Stomach (tissue), 9 donors: ENCODE results near the gene SPOUT1. TPM values are rescaled to one million over a fixed set of nuclear protein-coding genes. Genes with fewer than 3 reads are reported as not detected.
"Not testable (repeated sequence)": the region's sequence is repeated elsewhere in the genome, so short reads cannot be mapped to it uniquely, and the experiment has no call there.

Source experiments
- DNase-seq, 2 donors: peaks; one replicate each; pipeline versions ENCODE4 v3.0.0 to v3.0.0-alpha.2; 2013 to 2019
- H3K27ac ChIP-seq, 5 donors: fragments of 200-600 bp in 4 of 5; sonication (generic) in 4 of 5; one replicate each; pipeline ENCODE4 v1.5.1; 2013 to 2019; ENCODE audit warnings: mild to moderate bottlenecking in 1 of 5, moderate library complexity in 1 of 5
- H3K27me3 ChIP-seq, 3 donors: fragments of 200-600 bp; sonication (generic); one replicate each; pipeline ENCODE4 v1.5.1; 2017 to 2019; ENCODE audit warnings: mixed run types in 1 of 3
- H3K36me3 ChIP-seq, 4 donors: fragments of 200-600 bp; sonication (generic); 1 replicate in 3 of 4; 2 replicates in 1 of 4; pipeline ENCODE4 v1.5.1; 2016 to 2019
- H3K4me1 ChIP-seq, 4 donors: fragments of 200-600 bp; sonication (generic); one replicate each; pipeline ENCODE4 v1.5.1; 2016 to 2019
- H3K4me3 ChIP-seq, 4 donors: fragments of 200-600 bp; sonication (generic) in 3 of 4; one replicate each; pipeline ENCODE4 v1.5.1; 2016 to 2019; ENCODE audit warnings: mild to moderate bottlenecking in 1 of 4
- H3K9me3 ChIP-seq, 4 donors: fragments of 200-600 bp; sonication (generic); one replicate each; pipeline ENCODE4 v1.5.1; 2016 to 2019
- CTCF ChIP-seq, 7 experiments: fragments of 450-650 bp in 4 of 7; fragments of 200-600 bp in 3 of 7; sonication (generic) in 3 of 7; IDR thresholded peaks; one replicate each; pipeline ENCODE4 v1.5.1; 2016 to 2019; ENCODE audit warnings: antibody characterized with exemption in 7 of 7, control low read depth in 2 of 7, mild to moderate bottlenecking in 1 of 7
- EP300 ChIP-seq: sonication (generic); formaldehyde crosslinking; IDR thresholded peaks from one replicate; pipeline ENCODE4 v1.6.1; 2017; ENCODE audit warnings: antibody characterized with exemption
- POLR2A ChIP-seq, 4 donors: fragments of 450-650 bp; IDR thresholded peaks; one replicate each; pipeline ENCODE4 v1.6.1; 2016; ENCODE audit warnings: antibody characterized with exemption in 4 of 4, control low read depth in 2 of 4, mild to moderate bottlenecking in 1 of 4, moderate library complexity in 1 of 4
- POLR2AphosphoS5 ChIP-seq, 3 donors: sonication (generic); formaldehyde crosslinking; IDR thresholded peaks; one replicate each; pipeline ENCODE4 v1.6.1; 2016; ENCODE audit warnings: antibody characterized with exemption in 3 of 3
- WGBS, 5 donors: extraction: QIAGEN DNeasy Blood & Tissue Kit in 3 of 5; methylation state at CpG; one replicate each; pipeline versions ENCODE4 v1.1.5 to v1.1.7; 2013 to 2018; 5-methylcytosine and 5-hydroxymethylcytosine counted together
- intact Hi-C: fragments of 100-400 bp; cut with DNase I; formaldehyde crosslinking; loops from one replicate; pipeline ENCODE4 v1.15.1; 2023; ENCODE audit warnings: low total_unique reads
- polyA plus RNA-seq, 3 donors: library from polyadenylated mRNA; stranded (reverse); fragments of 200-250 nt; gene quantifications; one replicate each; pipeline ENCODE4 v1.2.3, GENCODE V29; 2013
- total RNA-seq, 5 donors: library from RNA; depleted of rRNA; stranded (reverse); fragments of >200 nt; gene quantifications; one replicate each; pipeline versions ENCODE4 v1.1.0 to v1.2.3, GENCODE V29; 2014 to 2016
- donor health status: healthy with polysubstance abuse.
- donor health status: Bipolar disorder and iron deficiency.
- donor health status: healthy.

SPOUT1 gene
- total and polyA plus RNA-seq, 8 donors = 11.1 to 104 (median 18.7) TPM

DNA sequence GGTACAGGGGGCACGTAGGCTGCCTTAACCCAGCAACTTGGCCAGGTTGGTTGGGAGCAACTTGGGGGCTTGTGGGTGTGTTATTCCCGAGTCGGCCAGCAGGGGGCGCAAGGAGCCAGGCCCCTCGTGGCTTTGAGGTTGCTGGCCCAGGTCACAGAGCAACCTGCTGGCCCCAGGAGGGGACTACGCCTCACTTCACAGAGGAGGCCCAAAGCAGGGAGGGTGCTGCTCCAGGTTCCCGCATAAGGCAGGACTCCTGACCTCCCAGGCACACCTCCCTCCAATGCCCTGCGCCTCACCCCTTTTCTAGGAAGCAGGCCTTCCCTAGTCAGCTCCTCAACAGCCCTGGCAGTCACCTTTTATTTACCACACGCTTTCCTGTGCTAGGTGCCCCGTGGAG lies 34.1 kb upstream of the SPOUT1 start:
- no peaks in the 10 kb centered on the region for H3K36me3 ChIP-seq
- H3K4me3 ChIP-seq = no peak overlapping the region
- H3K27me3 ChIP-seq = no peaks in the 10 kb centered on the region
- H3K27ac ChIP-seq = peak overlapping the region; percentile 2 to 69 (median 23)
- peak in 1 of 3 donors; percentile 47 for TF ChIP-seq POLR2AphosphoS5 (IDR thresholded peaks at IDR 0.05)
- TF ChIP-seq EP300 = no peak
- TF ChIP-seq CTCF (IDR thresholded peaks at IDR 0.05) = peak in 6 of 7 experiments; percentile 88 to 98 (median 95)
- peak; percentile 80 to 88 for DNase-seq
- intact Hi-C loops = no loop called here
- WGBS, 5 donors = 23 to 29% (median 27%) methylated on average over 10 of the region's 10 CpGs
- H3K9me3 ChIP-seq = no peaks in the 10 kb centered on the region
- peaks cover 18 to 42% (median 32%) of the 10 kb centered on the region in 4 donors for H3K4me1 ChIP-seq

DNA sequence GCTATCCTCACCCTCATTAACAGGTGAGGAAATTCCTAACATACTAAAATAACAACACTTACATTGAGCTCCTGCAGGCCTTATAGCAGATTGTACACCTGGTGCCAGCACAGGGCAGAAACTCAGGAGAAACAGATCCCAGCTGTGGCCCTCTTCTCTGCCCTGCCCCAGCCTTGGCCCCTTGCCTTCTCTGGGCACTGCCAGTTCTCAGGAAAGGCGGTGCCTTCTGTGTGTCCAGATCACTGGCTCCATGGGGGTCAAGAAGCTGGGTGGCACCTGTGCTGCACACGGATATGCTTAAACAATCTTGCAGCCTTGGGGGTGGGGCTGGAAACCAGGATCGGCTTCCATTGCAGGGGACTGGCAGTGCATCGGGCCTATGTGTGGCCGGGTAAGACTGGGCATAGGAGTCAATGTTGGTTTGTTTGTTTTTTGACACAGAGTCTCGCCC lies 32.8 kb upstream of the SPOUT1 start:
- Histone ChIP-seq H3K36me3 (no peaks in the 10 kb centered on the region), H3K27me3 (no peaks in the 10 kb centered on the region), H3K9me3 (no peaks in the 10 kb centered on the region), H3K27ac (peak overlapping the region; percentile 38 to 69 (median 65)), H3K4me3 (no peak overlapping the region), H3K4me1 (peaks cover 18 to 42% (median 32%) of the 10 kb centered on the region in 4 donors)
- TF ChIP-seq POLR2AphosphoS5 (IDR thresholded peaks at IDR 0.05) = peak in 1 of 3 donors; percentile 64
- no peak for TF ChIP-seq CTCF (IDR thresholded peaks at IDR 0.05)
- DNase-seq = peak in 1 of 2 donors; percentile 90
- 41 to 66% (median 47%) methylated on average over 6 of the region's 6 CpGs for WGBS, 5 donors
- intact Hi-C loops = no loop called here

DNA sequence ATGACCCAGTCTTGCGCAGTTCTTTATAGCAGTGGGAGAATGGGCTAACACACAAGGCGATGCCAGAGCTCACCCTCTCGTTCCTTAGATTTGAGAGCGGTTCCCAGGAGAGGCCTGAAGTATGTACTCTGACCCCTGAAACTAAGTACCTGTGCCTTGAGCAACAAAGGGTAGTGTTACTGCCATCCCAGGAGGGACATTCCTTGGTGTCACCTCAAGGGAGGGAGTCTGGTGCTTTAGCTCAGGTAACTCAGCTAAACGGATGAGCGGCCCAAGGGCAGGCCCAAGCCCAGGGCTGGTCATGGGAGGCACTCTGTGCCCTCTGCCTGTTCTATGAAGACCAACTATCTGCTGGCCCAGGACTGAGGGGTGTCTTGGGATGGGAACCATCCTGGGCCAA lies 31.9 kb upstream of the SPOUT1 start:
- H3K9me3 ChIP-seq = no peaks in the 10 kb centered on the region
- H3K4me1 ChIP-seq = peaks cover 18 to 42% (median 32%) of the 10 kb centered on the region in 4 donors
- peak overlapping the region; percentile 38 to 69 (median 65) for H3K27ac ChIP-seq
- H3K36me3 ChIP-seq = no peaks in the 10 kb centered on the region
- no peaks in the 10 kb centered on the region for H3K27me3 ChIP-seq
- intact Hi-C loops = no loop called here
- no peak for DNase-seq
- WGBS, 5 donors = 79 to 96% (median 81%) methylated on average over 5 to 6 of the region's 6 CpGs
- H3K4me3 ChIP-seq = no peak overlapping the region
- TF ChIP-seq EP300 (no peak), POLR2A (IDR thresholded peaks at IDR 0.05) (no peak), CTCF (IDR thresholded peaks at IDR 0.05) (no peak), POLR2AphosphoS5 (IDR thresholded peaks at IDR 0.05) (no peak)

- no peaks in the 10 kb centered on the region for H3K36me3 ChIP-seq
- H3K4me1 ChIP-seq = peaks cover 18 to 42% (median 32%) of the 10 kb centered on the region in 4 donors
- H3K9me3 ChIP-seq = no peaks in the 10 kb centered on the region
- TF ChIP-seq POLR2A (IDR thresholded peaks at IDR 0.05) = no peak
- 81 to 92% (median 89%) methylated on average over 5 of the region's 5 CpGs for WGBS, 5 donors
- no peak overlapping the region for H3K4me3 ChIP-seq
- no peak for DNase-seq
- intact Hi-C loops = no loop called here
- H3K27me3 ChIP-seq = no peaks in the 10 kb centered on the region
- H3K27ac ChIP-seq = peak overlapping the region in 4 of 5 donors; percentile 59 to 70 (median 64)
Measured at GRCh38 chr9:128860937-128861336, 31.3 kb upstream of the SPOUT1 start.

DNA sequence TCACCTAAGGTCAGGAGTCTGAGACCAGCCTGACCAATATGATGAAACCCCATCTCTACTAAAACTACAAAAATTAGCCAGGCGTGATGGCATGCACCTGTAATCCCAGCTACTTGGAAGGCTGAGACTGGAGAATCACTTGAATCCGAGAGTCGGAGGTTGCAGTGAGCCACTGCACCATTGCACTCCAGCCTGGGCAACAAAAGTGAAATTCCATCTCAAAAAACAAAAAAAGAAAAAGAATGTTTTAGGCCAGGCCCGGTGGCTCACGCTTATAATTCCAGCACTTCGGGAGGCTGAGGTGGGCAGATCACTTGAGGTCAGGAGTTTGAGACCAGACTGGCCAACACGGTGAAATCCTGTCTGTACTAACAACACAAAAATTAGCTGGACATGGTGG lies 28.9 kb upstream of the SPOUT1 start:
- H3K9me3 ChIP-seq, H3K36me3 ChIP-seq, H3K27me3 ChIP-seq, intact Hi-C loops, DNase-seq, H3K4me3 ChIP-seq, H3K27ac ChIP-seq: not testable (repeated sequence)
- WGBS, 5 donors = 93 to 98% (median 96%) methylated on average over 7 of the region's 7 CpGs
- peaks cover 15 to 51% (median 28%) of the 10 kb centered on the region in 4 donors for H3K4me1 ChIP-seq

DNA sequence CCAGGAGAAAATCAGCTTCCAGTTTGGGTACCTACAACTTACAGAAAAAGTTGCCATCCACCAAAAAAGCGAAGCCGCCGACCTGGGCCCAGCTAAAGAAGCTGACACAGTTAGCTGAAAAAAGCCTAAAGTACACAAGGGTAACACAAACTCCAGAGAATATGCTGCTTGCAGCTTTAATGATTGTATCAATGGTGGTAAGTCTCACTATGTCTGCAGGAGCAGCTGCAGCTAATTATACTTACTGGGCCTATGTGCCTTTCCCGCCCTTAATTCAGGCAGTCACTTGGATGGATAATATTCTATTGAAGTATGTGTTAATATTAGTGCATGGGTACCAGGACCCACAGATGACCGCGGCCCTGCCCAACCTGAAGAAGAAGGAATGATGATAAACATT lies 24.9 kb upstream of the SPOUT1 start:
- 85 to 93% (median 87%) methylated on average over 6 of the region's 6 CpGs for WGBS, 5 donors
- intact Hi-C loops = not testable (repeated sequence)

GRCh38 chr9:128852646-128853045 lies 23.1 kb upstream of the SPOUT1 start:
- Histone ChIP-seq H3K9me3 (peaks cover 0 to 13% (median 0%) of the 10 kb centered on the region in 4 donors), H3K27ac (peak overlapping the region in 1 of 5 donors; percentile 61), H3K4me1 (peaks cover 0 to 22% (median 13%) of the 10 kb centered on the region in 4 donors)
- DNase-seq, intact Hi-C loops, H3K36me3 ChIP-seq, H3K4me3 ChIP-seq, H3K27me3 ChIP-seq: not testable (repeated sequence)
- WGBS, 5 donors = 54 to 73% (median 60%) methylated on average over 2 of the region's 2 CpGs

More for the DNA sequence above, 24.9 kb upstream of the SPOUT1 start:
- Histone ChIP-seq H3K4me1 (peaks cover 0 to 24% (median 13%) of the 10 kb centered on the region in 4 donors), H3K9me3 (peaks cover 0 to 13% (median 0%) of the 10 kb centered on the region in 4 donors)
- H3K36me3 ChIP-seq, H3K27ac ChIP-seq, H3K4me3 ChIP-seq, H3K27me3 ChIP-seq, DNase-seq: not testable (repeated sequence)
